Measurements from ENCODE around the gene BRME1. TPM values are rescaled to one million over a fixed set of nuclear protein-coding genes. Genes with fewer than 3 reads are reported as not detected.

BRME1 gene
- total RNA-seq, 1 experiment from 2014 or later, result 6.7 TPM

DNA sequence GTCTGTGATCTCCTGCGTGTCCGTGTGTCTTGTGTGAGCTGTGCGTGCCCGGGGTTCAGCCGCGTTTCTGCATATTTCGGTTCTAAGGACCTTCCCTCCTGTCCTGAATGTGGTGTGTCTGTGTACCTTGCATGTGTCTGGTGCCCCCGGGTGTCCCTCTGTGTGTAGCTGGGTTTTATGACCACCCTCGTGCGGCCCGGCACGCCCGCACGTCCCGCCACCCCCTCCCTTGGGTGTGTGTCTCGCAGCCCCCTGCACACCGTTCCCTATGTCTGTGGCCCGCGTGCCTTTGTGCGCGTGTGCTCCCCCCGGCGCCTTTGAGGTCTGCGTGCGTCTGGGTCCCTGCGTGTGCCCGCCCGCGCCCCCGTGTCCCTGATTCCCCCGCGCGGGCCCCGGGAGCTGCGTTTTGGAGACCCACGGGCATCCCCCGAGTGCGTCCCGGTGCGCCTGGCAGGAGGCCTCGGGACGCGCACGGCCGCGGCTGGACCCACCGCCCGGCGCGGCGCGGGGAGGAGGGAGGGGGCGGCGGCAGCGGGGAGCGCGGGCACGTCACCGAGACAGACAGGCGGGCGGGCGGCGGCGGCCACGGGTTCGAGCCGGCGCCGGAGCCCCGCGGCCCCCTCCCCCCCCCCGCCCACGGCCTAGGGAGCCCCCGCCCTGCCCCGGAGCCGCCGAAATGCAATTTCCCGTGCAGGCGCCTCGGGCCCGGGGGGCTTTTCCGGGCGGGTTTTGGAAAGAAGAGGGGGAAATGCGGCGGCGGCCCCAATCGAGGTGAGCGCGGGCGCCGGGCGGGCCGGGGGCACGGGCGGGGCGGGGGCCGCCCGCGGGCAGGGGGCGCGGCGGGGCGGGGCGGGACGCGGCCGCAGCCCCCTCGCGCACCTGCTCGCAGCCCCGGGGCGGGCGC, 41.0 kb downstream of the BRME1 start:
- Mint-ChIP-seq H3K36me3 (ENCODE audit: insufficient read depth in 1 of 3, low read depth in 3 of 3) (no peaks in the 10 kb centered on the region; a peak in 2 of 7 replicates), H3K9me3 (no peaks in the 10 kb centered on the region), H3K27me3 (ENCODE audit: low read depth) (peaks cover 67% of the 10 kb centered on the region), H3K27ac (no peak overlapping the region; a peak in 1 of 7 replicates), H3K4me3 (peak overlapping the region; percentile 53 to 80), H3K4me1 (peaks cover 18 to 32% of the 10 kb centered on the region in 2 experiments)
- Histone ChIP-seq H3K23ac (ENCODE audit: insufficient read length, low read depth, low read length) (no peak overlapping the region), H3K56ac (ENCODE audit: insufficient read length, low read depth, low read length) (no peak overlapping the region), H2BK15ac (ENCODE audit: low read depth, low read length) (no peak overlapping the region), H2AK5ac (ENCODE audit: insufficient read length, low read length) (no peak overlapping the region), H3K4me2 (ENCODE audit: insufficient read depth, insufficient read length, low read length) (no peak overlapping the region), H2AFZ (ENCODE audit: low read length) (no peak overlapping the region), H3K9me3 (ENCODE audit: control insufficient read depth, low read depth, low read length) (no peaks in the 10 kb centered on the region), H4K20me1 (ENCODE audit: control insufficient read depth, insufficient read depth, insufficient read length) (no peaks in the 10 kb centered on the region), H3K27me3 (ENCODE audit: insufficient read depth, low read length) (peaks cover 22% of the 10 kb centered on the region; the same call in 1 of the 2 replicates), H3K18ac (ENCODE audit: insufficient read length, low read depth, low read length) (no peak overlapping the region), H3K23me2 (ENCODE audit: insufficient read length, low read depth, low read length, poor library complexity, severe bottlenecking) (peaks cover 2% of the 10 kb centered on the region), H3K27ac (ENCODE audit: insufficient read length, low read depth, low read length) (no peak overlapping the region), H3K79me2 (ENCODE audit: insufficient read depth, low read length) (no peaks in the 10 kb centered on the region), H3K14ac (ENCODE audit: insufficient read depth, low read length) (no peak overlapping the region), H3T11ph (ENCODE audit: low read length) (no peak overlapping the region), H2BK20ac (ENCODE audit: low read depth, low read length, poor library complexity, severe bottlenecking) (no peak overlapping the region), H4K5ac (ENCODE audit: insufficient read length, low read depth, low read length) (no peak overlapping the region), H3K4me1 (ENCODE audit: insufficient read depth, low read length) (no peaks in the 10 kb centered on the region), H2BK12ac (ENCODE audit: insufficient read length, low read depth, low read length) (no peak overlapping the region), H4K8ac (replicated peaks; ENCODE audit: insufficient read length, low read depth, low read length) (no peak overlapping the region), H2BK5ac (ENCODE audit: insufficient read length, low read length) (no peak overlapping the region), H4K91ac (ENCODE audit: insufficient read length, low read depth, low read length) (no peak overlapping the region), H3K4ac (ENCODE audit: low read depth, low read length) (no peak overlapping the region), H2BK120ac (ENCODE audit: low read depth, low read length, poor library complexity, severe bottlenecking) (no peak overlapping the region), H3K79me1 (ENCODE audit: insufficient read depth, low read depth, low read length, poor library complexity, severe bottlenecking) (no peaks in the 10 kb centered on the region), H3K9ac (ENCODE audit: extremely low read depth, insufficient read length, low read length) (no peak overlapping the region)
- TF ChIP-seq, protein P1, sequence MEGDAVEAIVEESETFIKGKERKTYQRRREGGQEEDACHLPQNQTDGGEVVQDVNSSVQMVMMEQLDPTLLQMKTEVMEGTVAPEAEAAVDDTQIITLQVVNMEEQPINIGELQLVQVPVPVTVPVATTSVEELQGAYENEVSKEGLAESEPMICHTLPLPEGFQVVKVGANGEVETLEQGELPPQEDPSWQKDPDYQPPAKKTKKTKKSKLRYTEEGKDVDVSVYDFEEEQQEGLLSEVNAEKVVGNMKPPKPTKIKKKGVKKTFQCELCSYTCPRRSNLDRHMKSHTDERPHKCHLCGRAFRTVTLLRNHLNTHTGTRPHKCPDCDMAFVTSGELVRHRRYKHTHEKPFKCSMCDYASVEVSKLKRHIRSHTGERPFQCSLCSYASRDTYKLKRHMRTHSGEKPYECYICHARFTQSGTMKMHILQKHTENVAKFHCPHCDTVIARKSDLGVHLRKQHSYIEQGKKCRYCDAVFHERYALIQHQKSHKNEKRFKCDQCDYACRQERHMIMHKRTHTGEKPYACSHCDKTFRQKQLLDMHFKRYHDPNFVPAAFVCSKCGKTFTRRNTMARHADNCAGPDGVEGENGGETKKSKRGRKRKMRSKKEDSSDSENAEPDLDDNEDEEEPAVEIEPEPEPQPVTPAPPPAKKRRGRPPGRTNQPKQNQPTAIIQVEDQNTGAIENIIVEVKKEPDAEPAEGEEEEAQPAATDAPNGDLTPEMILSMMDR (conservative IDR thresholded peaks at IDR 0.05), result no peak
- WGBS (ENCODE audit: extremely low coverage, insufficient read length, low lambda C conversion rate), result no CpG with 5 or more reads among the region's 113 CpGs
- no peak for DNase-seq
